GM18870 (cell line): Measurements from ENCODE around the gene INO80E.
"Not testable (repeated sequence)": the region's sequence is repeated elsewhere in the genome, so short reads cannot be mapped to it uniquely, and the experiment has no call there.

ENCODE experiments used
- ATAC-seq: cut with Tn5 transposase; IDR thresholded peaks from one replicate; pipeline ENCODE4 v1.9.1; 2021; ENCODE audit warnings: moderate library complexity; ENCODE audit not compliant: unreplicated experiment

INO80E gene

DNA sequence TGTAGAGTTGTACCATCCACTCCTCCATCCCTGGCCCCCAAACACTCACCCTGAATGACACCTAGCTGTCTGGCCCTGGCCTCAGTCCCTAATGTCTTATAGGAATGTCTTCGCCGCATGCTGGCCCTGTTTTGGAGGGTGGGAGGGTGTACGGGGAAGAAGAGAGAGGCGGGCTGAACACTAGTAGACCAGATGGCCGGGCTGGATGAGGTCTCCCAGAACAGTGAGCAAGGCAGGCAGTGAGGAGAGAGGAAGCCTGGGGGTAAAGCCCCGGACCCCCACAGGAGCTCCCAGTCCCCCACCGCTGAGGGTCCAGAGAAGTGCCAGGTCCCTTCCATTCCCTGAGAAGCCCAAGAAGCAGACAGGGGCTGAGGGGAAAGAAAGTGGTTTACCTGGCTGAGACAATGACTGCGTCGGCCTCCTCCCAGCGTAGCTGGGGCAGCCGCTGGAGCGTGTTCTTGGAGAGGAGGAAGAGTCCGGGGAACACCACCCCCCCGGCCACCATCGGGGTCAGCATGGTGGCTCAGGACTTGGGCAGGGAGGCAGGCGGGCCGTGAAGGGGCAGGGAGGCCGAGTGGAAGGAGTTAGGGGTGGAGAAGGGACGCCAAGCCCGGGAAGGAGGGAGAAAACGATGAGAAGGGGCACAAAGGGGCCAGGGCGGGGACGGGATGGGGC lies 34.1 kb downstream of the INO80E start:
- no peak for ATAC-seq

DNA sequence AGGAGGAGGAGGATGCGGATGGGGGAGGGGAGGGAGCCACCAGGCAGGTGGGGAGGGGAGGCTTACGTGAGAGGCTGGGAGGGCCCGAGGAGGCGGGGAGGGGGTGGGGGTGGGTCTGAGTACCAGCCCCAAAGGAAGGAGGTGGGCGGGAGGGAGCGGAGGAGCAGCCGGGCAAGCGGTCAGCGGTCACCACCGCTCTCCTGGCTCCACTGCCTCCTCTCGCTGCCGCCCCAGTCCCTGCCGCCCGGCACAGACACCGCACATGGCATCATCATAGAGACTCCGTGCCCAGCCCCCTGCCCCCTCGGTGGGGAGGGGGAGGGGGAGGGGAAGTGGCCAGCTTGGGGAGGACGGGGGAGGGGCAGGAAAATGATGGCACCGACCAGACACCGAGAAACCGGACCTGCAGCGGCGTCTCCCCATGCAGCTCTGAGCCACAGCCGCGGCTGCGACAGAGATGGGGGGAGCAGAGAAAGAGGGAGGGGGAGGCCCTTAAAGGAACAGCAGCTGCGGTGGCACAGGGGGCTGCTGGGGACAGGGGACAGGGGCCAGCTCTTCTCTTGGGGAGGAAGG lies 34.9 kb downstream of the INO80E start, which contains the start of gene TLCD3B:
TLCD3B (minus strand) TSS at position 431 of the 573 bp plus-strand sequence. CDS start 744 bp downstream, outside the sequence.
- ATAC-seq, result no peak

DNA sequence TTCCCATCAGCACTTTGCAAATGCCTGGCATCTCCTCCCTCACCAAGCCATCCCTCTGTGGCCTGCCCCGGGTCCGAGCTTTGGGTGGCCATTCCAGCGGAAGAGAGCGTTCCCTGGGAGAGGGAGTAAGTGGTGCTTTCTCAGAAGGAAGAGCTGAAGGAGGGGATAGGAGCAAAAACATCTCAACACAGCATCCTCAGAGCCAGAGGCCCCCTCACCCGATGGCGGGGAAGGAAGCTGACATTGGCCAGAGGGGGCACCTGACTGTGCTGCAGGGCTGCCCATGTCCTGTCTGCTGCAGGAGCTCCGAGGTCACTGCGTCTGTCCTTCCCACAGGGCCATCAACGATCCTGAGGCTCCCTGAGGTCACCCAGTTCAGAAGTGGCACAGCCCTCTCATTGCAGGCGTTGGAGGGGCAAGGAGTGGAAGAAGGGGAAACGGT lies 35.5 kb downstream of the INO80E start:
- no peak for ATAC-seq

DNA sequence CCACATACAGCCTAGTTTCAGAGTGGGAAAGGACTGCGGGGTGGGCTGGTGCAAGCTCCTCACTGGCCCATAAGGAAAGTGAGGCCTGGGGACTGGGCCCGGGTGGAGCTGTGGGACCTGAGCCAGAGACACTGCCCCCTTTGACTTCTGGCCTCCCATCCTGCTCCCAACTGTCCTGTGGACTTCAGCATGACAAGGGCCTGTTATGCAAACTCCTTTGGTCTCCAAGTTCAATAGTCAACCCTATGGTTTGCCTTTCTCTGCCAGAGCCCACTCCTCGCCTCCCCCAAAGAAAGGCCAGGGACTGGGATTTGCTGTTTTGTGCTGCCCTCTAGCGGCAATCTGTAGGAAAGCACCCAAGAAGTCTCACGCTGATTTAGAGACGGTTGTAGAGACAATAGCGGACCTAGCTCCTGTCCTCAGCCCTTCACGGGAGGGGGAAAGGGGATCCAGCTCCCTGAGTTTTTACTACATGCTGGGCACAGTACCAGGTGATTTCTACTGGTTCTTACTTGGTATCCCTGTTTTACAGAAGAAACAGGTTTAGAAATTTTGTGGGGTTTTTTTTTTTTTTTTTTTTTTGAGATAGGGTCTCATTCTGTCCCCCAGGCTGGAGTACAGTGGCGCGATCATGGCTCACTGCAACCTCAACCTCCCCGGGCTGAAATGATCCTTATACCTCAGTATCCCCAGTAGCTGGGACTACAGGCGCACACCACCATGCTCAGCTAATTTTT lies 36.2 kb downstream of the INO80E start:
- no peak for ATAC-seq

DNA sequence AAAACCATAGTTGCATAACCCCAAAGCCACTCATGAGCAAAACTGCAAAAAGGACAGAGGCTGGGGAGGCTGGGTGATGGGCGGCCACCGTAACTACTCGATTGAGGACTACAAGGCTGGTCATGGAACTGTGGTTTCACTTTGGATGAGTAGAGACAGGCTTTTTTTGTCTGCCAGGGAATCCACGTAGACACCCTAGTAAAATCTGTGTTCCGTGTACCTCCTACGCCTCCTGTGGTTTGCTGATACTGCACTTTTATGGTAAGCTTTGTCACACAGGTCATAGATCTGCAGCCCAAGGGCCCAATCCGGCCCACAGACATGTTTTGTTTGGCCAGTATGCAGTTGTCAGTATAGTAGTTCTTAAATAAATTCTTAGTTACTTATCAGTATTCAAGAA lies 37.2 kb downstream of the INO80E start:
- ATAC-seq, result no peak

DNA sequence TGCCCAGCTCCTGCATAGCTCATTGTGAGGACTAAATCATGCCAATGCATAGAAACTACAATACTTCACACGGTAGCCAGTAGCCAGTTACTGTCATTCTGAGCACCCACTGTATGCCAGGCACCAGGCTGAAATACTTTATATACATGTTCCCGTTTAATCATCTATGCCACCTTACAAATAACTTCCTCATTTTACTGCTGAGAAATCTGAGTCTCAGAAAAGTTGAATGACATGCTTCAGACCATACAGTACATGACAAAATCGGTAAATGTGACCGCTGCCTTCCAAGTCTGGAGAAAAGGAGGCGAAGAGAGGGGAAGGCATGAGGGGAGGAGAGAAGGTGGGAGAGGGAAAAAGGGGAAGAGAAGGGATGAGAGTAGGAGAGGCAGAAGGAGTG lies 44.2 kb downstream of the INO80E start:
- ATAC-seq, result no peak

DNA sequence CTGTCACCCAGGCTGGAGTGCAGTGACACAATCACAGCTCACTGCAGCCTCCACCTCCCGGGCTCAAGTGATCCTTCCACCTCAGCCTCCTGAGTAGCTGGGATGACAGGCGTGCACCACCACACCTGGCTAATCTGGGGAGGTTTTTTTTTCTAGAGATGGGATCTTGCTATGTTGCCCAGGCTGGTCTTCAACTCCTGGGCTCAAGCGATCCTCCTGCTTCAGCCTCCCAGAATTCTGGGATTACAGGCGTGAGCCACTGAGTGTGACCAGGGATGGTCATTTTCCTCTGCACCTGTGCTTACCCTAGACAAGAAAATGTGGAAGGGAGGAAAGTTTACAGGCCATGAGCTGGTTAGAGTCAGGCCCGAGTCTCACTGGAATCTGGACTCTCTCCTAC lies 44.6 kb downstream of the INO80E start:
- ATAC-seq, result not testable (repeated sequence)

DNA sequence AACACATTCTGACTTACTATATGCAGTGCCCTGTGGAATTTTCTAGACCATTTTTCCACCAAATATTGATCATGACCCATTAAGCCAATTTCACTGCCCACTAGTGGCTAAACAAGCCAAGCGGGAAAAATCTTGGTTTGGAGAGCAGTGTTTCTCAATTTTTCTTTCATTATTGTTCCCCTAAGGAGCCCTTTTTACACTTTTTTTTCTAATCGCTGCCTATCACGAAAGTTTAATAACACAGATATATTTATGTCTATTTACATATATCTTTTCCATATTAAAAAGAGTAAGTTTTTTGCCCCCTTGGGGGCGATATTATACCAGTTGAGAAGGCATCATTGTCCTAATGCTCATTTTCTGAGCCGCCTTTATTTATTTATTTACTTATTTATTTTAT lies 45.8 kb downstream of the INO80E start:
- no peak for ATAC-seq

DNA sequence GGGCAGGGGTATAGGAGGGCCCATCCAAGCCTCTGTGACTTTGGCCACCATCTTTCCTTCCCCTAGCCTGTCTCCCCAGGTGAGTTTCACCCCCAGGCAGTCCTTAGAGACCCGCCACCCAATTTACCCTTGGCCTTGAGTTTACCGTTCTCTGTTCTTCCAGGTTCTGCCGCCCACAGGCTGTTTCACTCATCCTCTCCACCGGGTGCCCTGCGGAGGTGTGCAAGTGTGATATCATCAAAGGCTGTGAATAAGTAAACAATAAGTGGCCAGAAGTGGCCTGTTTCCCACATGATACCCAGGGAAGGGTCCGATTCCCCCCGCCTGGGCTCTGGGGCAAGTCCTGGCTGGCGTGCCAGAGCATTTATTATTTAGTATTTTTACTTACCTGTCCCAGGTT lies 50.1 kb downstream of the INO80E start:
- ATAC-seq, result no peak

DNA sequence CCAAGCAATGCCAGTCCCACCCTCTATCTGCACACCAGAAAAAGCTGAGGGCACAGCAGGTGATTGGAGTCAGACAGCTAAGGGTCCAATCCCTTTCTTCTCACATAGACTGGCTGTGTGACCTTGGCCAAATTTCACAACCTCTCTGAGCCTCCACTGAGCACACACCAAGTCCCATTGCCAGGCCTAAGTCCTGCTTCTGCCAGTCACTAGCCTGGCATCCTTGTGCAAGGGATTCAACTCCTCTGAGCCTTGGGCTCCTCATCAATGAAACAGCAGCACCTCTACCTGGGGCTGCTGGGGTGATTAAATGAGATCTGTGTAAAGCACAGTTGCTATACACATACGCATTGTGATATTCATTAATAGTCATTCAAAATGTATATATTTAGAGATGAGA lies 50.5 kb downstream of the INO80E start:
- ATAC-seq, result no peak

DNA sequence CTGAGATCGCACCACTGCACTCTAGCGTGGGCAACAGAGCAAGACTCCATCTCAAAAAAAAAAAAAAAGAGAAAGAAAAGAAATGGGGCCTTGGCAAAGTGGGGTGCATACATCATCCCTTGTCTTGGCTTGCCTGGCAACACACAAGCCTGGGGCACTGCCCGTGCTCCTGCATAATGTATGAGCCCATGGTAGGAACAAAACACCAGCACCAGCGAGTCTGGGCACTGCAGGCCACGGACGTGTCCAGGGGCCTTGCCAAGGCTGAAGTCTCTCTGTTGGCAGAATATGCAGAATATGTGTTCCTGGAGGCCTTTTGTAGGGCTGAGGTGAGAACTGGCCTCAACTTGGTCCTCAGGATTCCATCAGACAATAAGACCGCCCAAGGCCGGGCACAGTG lies 53.8 kb downstream of the INO80E start:
- ATAC-seq, result no peak

DNA sequence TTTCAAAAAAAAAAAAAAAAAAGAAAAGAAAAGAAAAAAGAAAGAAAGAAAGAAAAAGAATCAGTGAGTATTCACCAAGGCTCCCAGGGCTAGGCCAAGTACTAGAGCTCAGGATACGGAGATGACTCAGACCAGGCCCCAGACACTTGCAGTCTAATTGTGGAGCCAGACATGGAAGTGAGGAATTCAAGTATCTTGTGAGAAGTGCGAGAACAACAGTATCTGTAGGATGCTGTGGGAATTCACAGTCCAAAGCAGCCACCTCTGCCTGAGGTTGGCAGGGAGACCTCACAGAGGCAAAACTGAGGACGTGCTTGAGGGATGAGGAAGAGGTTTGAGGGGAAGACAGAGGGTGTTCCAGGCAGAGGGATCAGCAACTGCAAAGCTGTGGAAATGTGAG lies 55.5 kb downstream of the INO80E start:
- no peak for ATAC-seq

DNA sequence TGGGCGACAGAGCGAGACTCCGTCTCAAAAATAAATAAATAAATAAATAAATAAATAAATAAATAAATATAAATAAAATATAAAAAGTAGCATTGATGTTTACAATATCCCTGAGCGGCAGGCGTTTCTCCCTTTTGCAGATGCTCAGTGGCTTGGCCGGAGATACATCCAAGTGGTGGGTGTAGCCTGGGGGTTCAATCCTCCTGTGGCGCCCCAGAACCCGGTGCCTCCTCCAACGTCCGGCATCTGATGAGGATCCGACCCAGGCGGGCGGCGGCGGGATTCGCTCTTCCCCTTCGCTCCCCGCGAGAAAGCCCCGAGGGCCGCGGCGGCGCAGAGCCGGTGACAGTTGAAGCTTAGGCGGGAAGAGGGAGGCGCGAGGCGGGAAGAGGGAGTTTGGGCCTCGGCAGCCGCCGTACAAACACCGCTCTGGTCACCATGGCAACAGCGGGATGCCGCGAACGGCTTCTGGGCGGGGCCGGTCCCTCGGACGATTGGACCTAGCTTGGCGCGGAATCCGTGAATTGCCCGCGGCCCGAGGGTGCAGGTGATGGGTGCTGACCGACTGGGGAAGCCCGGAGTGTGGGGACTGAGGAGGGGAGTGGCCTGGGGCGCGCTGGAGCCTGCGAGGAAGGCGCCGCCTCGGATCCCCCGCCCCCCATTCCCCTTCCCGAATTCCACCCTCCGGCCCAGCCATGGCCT lies 56.8 kb downstream of the INO80E start:
- ATAC-seq, result no peak

DNA sequence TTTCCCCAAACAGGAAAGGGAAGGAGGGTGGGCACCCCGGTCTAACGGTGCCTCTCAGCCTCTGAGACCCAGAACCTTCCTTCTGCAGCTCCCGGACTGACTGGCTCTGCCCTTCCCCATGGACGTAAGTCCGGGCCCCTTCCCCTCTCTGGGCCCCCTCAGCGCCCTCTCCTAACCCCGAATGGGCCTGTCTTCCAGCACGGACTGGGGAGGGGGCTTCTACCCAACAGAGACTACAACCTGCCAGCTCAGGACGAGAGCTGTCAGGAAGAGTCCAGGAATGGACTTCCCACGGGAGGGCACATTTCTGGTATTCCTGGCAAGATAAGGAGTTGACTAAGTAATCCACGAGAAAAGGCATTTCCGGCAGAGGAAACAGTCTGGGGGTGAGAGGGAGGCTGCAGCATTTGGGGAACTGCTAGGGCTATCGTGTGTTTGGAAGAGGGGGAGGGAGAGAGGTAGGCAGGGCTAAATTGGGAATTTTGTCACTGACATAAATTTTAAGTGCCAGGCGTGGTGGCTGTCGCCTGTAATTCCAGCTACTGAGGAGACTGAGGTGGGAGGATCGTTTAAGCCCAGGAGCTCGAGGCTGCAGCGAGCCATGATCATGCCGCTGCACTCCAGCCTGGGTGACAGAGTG lies 57.5 kb downstream of the INO80E start:
- ATAC-seq, result no peak

DNA sequence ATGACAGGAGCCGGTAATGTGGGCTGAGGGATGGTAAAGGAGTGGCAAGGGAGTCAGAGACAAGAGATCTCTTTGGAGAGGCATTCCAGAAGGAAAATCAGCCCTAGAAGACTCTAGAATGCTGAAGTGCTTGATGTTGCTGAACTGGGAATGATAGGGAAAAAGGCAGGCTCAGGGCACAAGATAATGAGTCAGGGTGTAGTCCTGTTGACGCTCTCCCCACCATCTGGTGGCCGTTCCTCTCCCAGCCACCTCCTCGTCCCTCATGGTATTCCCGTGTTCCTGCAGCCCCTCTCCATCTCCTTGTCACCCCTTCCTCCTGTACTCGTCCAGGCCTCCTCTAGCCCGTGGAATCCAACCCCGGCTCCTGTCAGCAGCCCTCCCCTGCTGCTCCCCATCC lies 58.4 kb downstream of the INO80E start:
- ATAC-seq, result no peak

DNA sequence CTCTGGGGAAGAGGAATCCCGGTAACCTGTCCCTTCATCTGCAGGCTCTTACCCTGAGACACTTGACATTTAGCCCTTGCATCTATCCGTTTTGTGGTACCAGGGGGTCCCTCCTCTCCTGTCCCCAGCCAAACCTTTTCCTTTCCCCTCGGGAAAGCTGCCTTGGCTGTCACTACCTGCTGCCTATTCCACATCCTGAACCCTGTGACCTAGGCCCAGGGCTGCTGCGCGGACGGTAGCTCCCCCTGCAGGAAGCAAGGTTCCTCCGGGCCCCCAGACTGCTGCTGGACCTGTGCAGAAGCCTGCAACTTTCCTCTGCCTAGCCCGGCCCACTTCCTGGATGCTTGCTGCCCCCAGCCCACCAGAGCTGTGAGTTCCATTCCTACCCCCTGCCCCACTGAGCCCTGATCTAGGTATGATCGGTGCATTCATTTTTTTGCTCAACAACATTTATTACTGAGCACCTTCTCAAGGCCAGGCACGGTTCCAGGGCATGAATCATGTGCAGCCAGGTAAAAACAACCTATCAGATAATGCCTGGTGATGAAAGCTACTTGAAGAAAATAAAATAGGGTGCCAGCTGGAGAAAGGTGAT lies 59.0 kb downstream of the INO80E start:
- ATAC-seq, result no peak
